Skin of body (tissue), 2 donors: ENCODE results near the gene FGA. TPM values are rescaled to one million over a fixed set of nuclear protein-coding genes. Genes with fewer than 3 reads are reported as not detected.

ENCODE experiments used
- DNase-seq: peaks from one replicate; lab custom pipeline; 2025; lab: John Stamatoyannopoulos, UW
- total RNA-seq: library from RNA; depleted of rRNA; stranded (reverse); fragments of >200 nt; gene quantifications from one replicate; pipeline ENCODE4 v1.2.3, GENCODE V29; 2014

Gene FGA
- total RNA-seq, result not detected

GRCh38 chr4:154590329-154591006 is at the start of gene FGA:
Gene FGA (minus strand): TSS chr4:154590742. CDS start chr4:154590687, 55 bp downstream.
- no peak for DNase-seq

GRCh38 chr4:154634058-154634457 is 43.5 kb upstream of the FGA start:
- no peak for DNase-seq

- DNase-seq, result no peak
Measured at GRCh38 chr4:154631828-154632227, 41.3 kb upstream of the FGA start.

- DNase-seq, result no peak
Measured at GRCh38 chr4:154630324-154630723, 39.8 kb upstream of the FGA start.

GRCh38 chr4:154626793-154627484 is 36.4 kb upstream of the FGA start:
- DNase-seq, result no peak

- DNase-seq, result no peak
Measured at GRCh38 chr4:154625971-154626370, 35.4 kb upstream of the FGA start.

- DNase-seq, result no peak
Measured at GRCh38 chr4:154623995-154624394, 33.5 kb upstream of the FGA start.

- no peak for DNase-seq
Measured at GRCh38 chr4:154623436-154623835, 32.9 kb upstream of the FGA start.

GRCh38 chr4:154622598-154622997 is 32.1 kb upstream of the FGA start:
- no peak for DNase-seq

GRCh38 chr4:154620111-154620510 is 29.6 kb upstream of the FGA start:
- DNase-seq, result no peak

GRCh38 chr4:154618708-154619315 is 28.3 kb upstream of the FGA start:
- DNase-seq, result no peak

- no peak for DNase-seq
Measured at GRCh38 chr4:154617820-154618317, 27.3 kb upstream of the FGA start.

GRCh38 chr4:154616731-154617130 is 26.2 kb upstream of the FGA start:
- DNase-seq, result no peak

- DNase-seq, result no peak
Measured at GRCh38 chr4:154616287-154616686, 25.7 kb upstream of the FGA start.

GRCh38 chr4:154615211-154615610 is 24.7 kb upstream of the FGA start:
- no peak for DNase-seq

GRCh38 chr4:154614306-154614705 is 23.8 kb upstream of the FGA start:
- no peak for DNase-seq

- DNase-seq, result no peak
Measured at GRCh38 chr4:154612472-154613414, 22.2 kb upstream of the FGA start, which contains the start of gene FGG. Gene FGG (minus strand): TSS chr4:154612656. CDS start chr4:154612609, 47 bp downstream.

GRCh38 chr4:154611833-154612232 is 21.3 kb upstream of the FGA start:
- no peak for DNase-seq

GRCh38 chr4:154610582-154610981 is 20.0 kb upstream of the FGA start:
- no peak for DNase-seq

GRCh38 chr4:154609532-154609931 is 19.0 kb upstream of the FGA start:
- DNase-seq, result no peak
